Liver (tissue), 3 donors: Measurements from ENCODE around the gene LRMDA.

ENCODE experiments used
- CTCF ChIP-seq: fragments of 150-350 bp; IDR thresholded peaks from 2 replicates; pipeline ENCODE4 v1.5.1; 2017; ENCODE audit warnings: improper control_type of control experiment, low read depth, low read length; ENCODE audit not compliant: missing input control
- EGR1 ChIP-seq, 2 donors: IDR thresholded peaks; 2 replicates each; pipeline ENCODE4 v1.6.1; 2016 to 2018; ENCODE audit warnings: antibody characterized with exemption in 2 of 2, low read depth in 2 of 2
- MAX ChIP-seq: IDR thresholded peaks from 2 replicates; pipeline ENCODE4 v1.6.1; 2016; ENCODE audit warnings: antibody characterized with exemption
- NR2F2 ChIP-seq: IDR thresholded peaks from 2 replicates; pipeline ENCODE4 v1.6.1; 2016; ENCODE audit warnings: antibody characterized with exemption
- RXRA ChIP-seq, 2 donors: IDR thresholded peaks; 2 replicates each; pipeline ENCODE4 v1.6.1; 2017 to 2018; ENCODE audit warnings: antibody characterized with exemption in 2 of 2, mild to moderate bottlenecking in 1 of 2
- SP1 ChIP-seq: IDR thresholded peaks from 2 replicates; pipeline ENCODE4 v1.6.1; 2018; ENCODE audit warnings: antibody characterized with exemption, mild to moderate bottlenecking
- TAF1 ChIP-seq: conservative IDR thresholded peaks from 2 replicates; pipeline ENCODE4 v1.6.1; 2016; ENCODE audit warnings: antibody characterized with exemption, mild to moderate bottlenecking
- ZBTB33 ChIP-seq: IDR thresholded peaks from 2 replicates; pipeline ENCODE4 v1.6.1; 2016; ENCODE audit warnings: antibody characterized with exemption
- TF ChIP-seq, protein P1 (sequence below): IDR thresholded peaks from 2 replicates; pipeline ENCODE4 v1.6.1; 2016; ENCODE audit warnings: antibody characterized with exemption, mild to moderate bottlenecking
- donor health status: healthy.
- donor health status: healthy.

DNA sequence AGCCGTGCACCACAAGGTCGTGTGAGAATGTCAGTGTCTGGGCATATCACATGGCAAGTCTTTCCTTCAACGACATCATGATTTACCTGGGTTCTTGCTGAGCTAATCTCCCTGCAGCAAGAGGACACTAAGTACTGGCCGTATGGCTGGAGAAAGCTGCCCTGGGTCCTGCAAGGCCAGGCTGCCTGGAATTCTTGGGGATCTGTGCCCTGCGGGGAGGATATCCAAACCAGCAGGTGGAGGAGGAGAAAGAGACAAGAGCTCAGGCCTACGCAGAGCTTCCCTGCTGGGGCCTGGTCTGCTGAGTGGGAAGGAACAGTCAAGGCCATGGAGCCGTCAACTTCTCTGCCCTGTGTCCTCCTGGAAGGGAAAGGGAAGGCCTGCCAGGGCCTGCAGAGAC, 552.6 kb downstream of the LRMDA start:
- TF ChIP-seq EGR1 (IDR thresholded peaks at IDR 0.05; ENCODE audit: low read depth in 2 of 2) (no peak), CTCF (no peak), SP1 (no peak), RXRA (IDR thresholded peaks at IDR 0.05) (no peak), MAX (no peak), TAF1 (no peak), ZBTB33 (no peak), NR2F2 (no peak)
- TF ChIP-seq, protein P1, sequence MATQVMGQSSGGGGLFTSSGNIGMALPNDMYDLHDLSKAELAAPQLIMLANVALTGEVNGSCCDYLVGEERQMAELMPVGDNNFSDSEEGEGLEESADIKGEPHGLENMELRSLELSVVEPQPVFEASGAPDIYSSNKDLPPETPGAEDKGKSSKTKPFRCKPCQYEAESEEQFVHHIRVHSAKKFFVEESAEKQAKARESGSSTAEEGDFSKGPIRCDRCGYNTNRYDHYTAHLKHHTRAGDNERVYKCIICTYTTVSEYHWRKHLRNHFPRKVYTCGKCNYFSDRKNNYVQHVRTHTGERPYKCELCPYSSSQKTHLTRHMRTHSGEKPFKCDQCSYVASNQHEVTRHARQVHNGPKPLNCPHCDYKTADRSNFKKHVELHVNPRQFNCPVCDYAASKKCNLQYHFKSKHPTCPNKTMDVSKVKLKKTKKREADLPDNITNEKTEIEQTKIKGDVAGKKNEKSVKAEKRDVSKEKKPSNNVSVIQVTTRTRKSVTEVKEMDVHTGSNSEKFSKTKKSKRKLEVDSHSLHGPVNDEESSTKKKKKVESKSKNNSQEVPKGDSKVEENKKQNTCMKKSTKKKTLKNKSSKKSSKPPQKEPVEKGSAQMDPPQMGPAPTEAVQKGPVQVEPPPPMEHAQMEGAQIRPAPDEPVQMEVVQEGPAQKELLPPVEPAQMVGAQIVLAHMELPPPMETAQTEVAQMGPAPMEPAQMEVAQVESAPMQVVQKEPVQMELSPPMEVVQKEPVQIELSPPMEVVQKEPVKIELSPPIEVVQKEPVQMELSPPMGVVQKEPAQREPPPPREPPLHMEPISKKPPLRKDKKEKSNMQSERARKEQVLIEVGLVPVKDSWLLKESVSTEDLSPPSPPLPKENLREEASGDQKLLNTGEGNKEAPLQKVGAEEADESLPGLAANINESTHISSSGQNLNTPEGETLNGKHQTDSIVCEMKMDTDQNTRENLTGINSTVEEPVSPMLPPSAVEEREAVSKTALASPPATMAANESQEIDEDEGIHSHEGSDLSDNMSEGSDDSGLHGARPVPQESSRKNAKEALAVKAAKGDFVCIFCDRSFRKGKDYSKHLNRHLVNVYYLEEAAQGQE = no peak
